ENCODE data around the gene WDR5.

Gene WDR5

DNA sequence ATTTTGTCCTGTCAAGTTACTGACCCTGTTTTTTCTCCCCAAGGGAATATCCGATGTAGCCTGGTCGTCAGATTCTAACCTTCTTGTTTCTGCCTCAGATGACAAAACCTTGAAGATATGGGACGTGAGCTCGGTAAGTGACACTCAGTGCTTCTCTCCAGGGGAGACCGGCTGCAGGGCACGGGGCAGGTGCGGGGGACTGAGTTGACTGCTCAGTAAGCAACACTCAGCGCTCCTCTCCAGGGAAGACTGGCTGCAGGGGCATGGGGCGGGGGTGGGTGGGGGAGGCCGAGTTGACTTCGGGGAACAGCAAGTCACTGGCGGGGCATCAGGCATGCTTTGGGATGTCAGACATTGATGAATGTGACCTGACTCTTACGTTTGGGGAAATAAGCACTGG is 6.0 kb downstream of the WDR5 start:
- no peak for ATAC-seq (replicated peaks)
- Mint-ChIP-seq H3K9me3 (no peaks in the 10 kb centered on the region), H3K27ac (no peak overlapping the region), H3K27me3 (no peaks in the 10 kb centered on the region), H3K4me1 (peaks cover 20 to 28% of the 10 kb centered on the region in 2 donors), H3K4me3 (no peak overlapping the region), H3K36me3 (peaks cover 46 to 57% of the 10 kb centered on the region in 2 donors)
- DNase-seq = no peak

DNA sequence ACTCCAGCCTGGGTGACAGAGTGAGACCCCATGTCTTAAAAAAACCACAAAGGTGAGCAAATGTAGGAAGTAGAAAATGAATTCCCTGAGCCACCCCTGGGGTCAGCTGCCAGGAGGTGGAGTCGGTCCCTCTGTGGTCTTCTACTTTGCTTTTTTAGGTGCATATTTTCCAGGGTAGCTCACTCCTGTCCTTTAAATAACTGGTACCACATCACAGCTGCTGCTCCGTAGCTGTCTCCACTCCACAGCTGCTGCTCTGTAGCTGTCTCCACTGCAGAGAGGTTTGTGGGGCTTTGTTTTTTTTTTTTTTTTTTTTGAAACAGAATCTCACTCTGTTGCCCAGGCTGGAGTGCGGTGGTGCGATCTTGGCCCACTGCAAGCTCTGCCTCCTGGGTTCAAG is 8.9 kb downstream of the WDR5 start:
- Mint-ChIP-seq H3K27ac (no peak overlapping the region), H3K4me1 (peaks cover 10 to 18% of the 10 kb centered on the region in 2 donors), H3K27me3 (no peaks in the 10 kb centered on the region), H3K9me3 (no peaks in the 10 kb centered on the region), H3K36me3 (peaks cover 56 to 65% of the 10 kb centered on the region in 2 donors), H3K4me3 (no peak overlapping the region)
- no peak for ATAC-seq (replicated peaks)
- DNase-seq = no peak

DNA sequence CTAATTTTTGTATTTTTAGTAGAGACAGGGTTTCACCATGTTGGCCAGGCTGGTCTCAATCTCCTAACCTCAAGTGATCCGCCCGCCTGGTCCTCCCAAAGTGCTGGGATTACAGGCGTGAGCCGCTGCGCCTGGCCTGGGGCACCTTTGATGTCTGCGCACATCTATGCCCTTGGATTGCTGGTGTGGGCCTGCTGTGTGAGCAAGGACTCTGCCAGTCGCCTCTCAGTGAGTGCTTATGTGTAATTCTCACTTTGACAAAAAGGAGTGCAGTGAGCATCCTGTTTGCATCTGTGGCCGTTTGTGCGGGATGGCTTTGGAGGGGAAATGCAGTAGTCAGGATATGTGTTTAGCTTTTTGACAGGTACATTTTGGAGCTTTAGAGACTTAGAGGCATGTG is 9.4 kb downstream of the WDR5 start:
- Mint-ChIP-seq H3K4me3 (no peak overlapping the region), H3K9me3 (no peaks in the 10 kb centered on the region), H3K4me1 (peaks cover 9 to 14% of the 10 kb centered on the region in 2 donors), H3K36me3 (peaks cover 52 to 61% of the 10 kb centered on the region in 2 donors), H3K27me3 (no peaks in the 10 kb centered on the region), H3K27ac (no peak overlapping the region)
- ATAC-seq (replicated peaks) (no peak), DNase-seq (no peak)

DNA sequence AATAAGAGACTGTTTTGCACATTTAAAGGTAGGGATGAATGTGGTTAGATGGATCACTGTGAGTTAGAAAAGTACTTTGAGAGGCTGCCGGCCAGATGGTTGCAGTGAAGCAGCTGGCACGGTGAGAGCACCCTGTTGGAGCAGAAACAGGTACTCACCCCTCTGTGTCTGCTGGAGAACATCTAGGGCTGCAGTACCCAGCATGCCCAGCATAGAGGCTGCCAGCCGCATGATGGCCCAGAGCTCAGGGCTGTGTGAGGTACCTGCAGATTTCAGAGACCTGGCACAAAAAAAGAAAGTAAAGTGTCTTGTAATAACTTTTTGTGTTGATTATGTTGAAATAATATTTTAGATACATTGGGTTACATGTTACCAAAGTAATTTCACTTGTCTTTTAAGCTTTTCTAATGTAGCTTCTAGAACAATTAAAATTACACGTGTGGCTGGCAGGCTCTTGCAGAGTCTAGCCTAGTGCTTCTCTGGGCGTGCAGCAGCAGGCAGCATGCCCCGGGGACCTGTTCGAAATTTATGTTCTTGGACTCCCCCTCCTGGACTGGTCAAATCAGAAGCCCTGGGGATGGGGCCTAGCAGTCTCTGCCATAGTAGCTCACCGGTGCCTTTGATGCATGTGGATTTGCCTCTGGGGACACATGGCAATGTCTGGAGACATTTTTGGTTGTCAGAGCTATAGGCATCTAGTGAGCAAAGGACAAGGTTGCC is 11.1 kb downstream of the WDR5 start:
- H3K4me3 Mint-ChIP-seq = no peak overlapping the region
- DNase-seq (no peak), ATAC-seq (replicated peaks) (no peak)
- H3K27me3 Mint-ChIP-seq = no peaks in the 10 kb centered on the region
- no peak overlapping the region for H3K27ac Mint-ChIP-seq
- H3K36me3 Mint-ChIP-seq = peaks cover 46 to 56% of the 10 kb centered on the region in 2 donors
- peaks cover 12 to 14% of the 10 kb centered on the region in 2 donors for H3K4me1 Mint-ChIP-seq
- no peaks in the 10 kb centered on the region for H3K9me3 Mint-ChIP-seq

DNA sequence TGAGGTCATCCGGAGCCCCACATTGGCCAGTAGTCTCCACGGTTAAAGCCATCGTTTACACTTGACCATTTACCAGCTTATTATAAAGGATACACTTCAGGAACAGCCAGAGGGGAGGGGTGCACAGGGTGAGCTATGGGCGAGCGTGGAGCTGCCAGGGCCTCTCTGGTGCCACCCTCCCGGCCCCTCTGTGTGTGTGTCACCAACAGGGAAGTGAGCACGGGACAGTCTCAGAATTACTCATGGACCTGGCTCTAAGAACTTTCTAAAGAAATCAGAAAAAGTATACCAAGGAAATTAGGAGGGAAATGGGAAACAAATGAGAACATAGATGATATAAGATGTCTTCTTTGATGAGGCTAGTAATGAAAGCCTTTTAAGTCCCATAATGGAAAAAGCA is 13.5 kb downstream of the WDR5 start:
- Mint-ChIP-seq H3K36me3 (peaks cover 48 to 61% of the 10 kb centered on the region in 2 donors), H3K27me3 (no peaks in the 10 kb centered on the region), H3K4me3 (no peak overlapping the region), H3K9me3 (no peaks in the 10 kb centered on the region), H3K4me1 (peaks cover 8 to 14% of the 10 kb centered on the region in 2 donors), H3K27ac (peak overlapping the region; percentile 60)
- DNase-seq = no peak
- ATAC-seq (replicated peaks) = peak; percentile 65 to 71

DNA sequence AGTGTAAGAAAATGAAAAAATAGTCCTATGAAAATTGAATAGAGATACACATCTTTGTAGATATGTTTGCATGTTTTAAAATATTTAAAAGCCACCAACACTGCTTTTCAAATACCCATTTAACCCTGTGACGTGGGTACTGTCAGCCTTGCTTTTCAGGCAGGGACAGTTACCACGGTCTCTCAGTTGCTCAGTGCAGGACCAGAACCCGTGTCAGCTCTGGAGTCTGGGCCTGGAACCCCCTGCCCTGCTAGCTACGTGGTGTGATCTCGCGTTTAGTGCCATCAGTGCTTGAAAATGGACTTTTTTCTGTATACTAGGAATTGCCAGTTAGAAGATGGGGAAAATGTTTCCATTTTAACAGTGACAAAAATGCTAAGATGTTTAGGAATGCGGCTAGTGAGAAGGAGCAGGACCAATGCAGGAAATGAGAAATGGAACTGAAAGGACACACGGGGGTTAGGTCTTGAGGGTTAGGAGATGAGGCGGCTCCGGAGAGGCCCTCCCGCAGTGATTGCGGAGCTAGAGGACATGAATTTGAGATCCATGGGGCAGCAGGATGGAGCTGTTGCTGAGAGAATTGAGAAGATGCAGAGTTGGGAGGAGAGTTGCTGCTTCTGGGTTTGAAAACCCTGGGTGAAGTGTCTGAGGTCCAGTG is 14.8 kb downstream of the WDR5 start:
- H3K27ac Mint-ChIP-seq = peak overlapping the region; percentile 68
- no peak for ATAC-seq (replicated peaks)
- no peak overlapping the region for H3K4me3 Mint-ChIP-seq
- DNase-seq = no peak
- no peaks in the 10 kb centered on the region for H3K9me3 Mint-ChIP-seq
- no peaks in the 10 kb centered on the region for H3K27me3 Mint-ChIP-seq
- peaks cover 53 to 65% of the 10 kb centered on the region in 2 donors for H3K36me3 Mint-ChIP-seq
- H3K4me1 Mint-ChIP-seq = peaks cover 8 to 14% of the 10 kb centered on the region in 2 donors

DNA sequence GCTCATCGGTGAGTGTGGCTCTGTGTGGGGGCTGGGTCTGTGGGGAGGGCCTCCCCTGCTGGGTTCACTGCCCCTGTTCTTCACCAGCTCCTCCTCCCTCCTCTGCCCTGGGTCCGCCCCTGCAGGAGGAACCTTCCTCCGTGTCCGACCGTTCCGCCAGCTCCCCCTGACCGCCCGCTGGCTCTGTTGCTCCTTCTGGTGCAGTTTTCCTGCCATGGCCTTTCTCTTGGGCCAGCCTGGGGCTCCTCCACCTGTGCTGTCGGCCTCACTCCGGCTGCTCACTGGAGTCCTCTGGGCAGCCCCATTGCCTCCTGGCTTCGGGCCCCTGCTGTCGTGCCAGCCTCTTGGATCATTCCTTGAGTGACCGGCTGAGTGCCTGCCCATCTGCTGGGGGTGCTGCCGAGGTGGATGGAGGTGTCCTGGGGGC is 16.2 kb downstream of the WDR5 start:
- DNase-seq (no peak), ATAC-seq (replicated peaks) (no peak)
- Mint-ChIP-seq H3K27ac (peak overlapping the region; percentile 70), H3K4me1 (peaks cover 8 to 14% of the 10 kb centered on the region in 2 donors), H3K4me3 (no peak overlapping the region), H3K36me3 (peaks cover 55 to 69% of the 10 kb centered on the region in 2 donors), H3K27me3 (no peaks in the 10 kb centered on the region), H3K9me3 (no peaks in the 10 kb centered on the region)

DNA sequence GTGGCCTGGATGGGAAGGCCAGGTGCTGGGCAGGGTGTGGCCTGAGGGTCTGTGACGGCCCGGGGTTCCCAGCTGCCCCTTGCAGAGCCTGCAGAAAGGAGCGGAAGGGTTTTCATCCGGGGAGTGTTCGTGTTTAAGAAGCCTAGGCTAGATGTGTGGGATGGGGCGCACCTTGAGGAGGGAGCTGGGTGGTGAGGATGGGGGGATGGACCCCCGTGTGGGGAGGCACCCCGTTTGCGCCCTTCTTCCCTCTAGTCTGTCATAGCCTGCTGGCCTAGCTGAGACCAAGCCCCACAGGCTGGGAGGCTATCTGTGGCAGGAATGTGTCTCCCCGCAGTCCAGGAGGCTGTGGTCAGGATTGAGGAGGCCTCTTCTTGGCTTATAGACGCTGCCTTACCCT is 16.6 kb downstream of the WDR5 start:
- peaks cover 55 to 69% of the 10 kb centered on the region in 2 donors for H3K36me3 Mint-ChIP-seq
- H3K9me3 Mint-ChIP-seq = no peaks in the 10 kb centered on the region
- H3K27ac Mint-ChIP-seq = peak overlapping the region; percentile 70
- DNase-seq (no peak), ATAC-seq (replicated peaks) (no peak)
- H3K4me1 Mint-ChIP-seq = peaks cover 8 to 14% of the 10 kb centered on the region in 2 donors
- H3K4me3 Mint-ChIP-seq = no peak overlapping the region
- H3K27me3 Mint-ChIP-seq = no peaks in the 10 kb centered on the region

DNA sequence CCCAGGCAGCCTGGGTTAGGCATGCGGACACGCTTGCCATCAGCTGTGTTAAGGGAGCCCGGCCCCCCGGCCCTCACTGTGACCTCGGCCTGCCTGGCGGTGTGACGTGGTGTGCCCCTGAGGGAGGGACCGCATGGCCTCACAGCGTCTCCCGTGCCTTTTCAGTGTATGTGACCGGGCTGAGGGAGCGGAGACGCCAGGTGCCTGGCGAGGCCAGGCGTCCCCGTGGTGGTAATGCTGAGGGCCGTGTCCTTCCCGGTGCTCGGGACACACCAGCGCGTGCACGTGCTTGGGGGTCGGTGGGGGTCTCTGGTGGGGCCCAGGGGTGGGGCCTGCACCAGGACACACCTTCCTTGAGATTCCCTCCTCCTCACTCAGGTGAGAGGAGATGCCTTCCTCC is 17.6 kb downstream of the WDR5 start:
- Mint-ChIP-seq H3K36me3 (peaks cover 56 to 71% of the 10 kb centered on the region in 2 donors), H3K27ac (no peak overlapping the region), H3K27me3 (no peaks in the 10 kb centered on the region), H3K4me1 (peaks cover 8 to 11% of the 10 kb centered on the region in 2 donors), H3K4me3 (no peak overlapping the region), H3K9me3 (no peaks in the 10 kb centered on the region)
- no peak for DNase-seq
- ATAC-seq (replicated peaks) = no peak

DNA sequence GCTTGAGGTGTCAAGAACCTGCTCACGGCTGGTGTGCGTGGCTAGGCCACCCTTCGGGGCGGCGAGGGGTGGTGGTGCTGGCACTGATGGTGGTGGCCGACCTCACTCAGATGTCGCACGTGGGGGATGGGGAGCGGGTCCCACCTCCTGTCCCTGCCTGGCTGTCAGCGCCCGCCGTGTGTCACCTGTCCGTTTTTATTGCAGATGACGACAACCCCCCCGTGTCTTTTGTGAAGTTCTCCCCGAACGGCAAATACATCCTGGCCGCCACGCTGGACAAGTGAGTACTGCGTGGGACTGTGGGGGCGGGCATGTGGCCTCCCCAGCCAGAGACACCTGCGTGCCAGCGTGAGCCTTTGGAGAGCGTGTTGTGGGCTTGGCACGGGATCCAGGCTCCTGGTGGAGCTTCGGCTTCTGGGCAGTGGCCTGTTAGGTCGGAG is 18.4 kb downstream of the WDR5 start:
- H3K36me3 Mint-ChIP-seq = peaks cover 54 to 70% of the 10 kb centered on the region in 2 donors
- H3K9me3 Mint-ChIP-seq = no peaks in the 10 kb centered on the region
- no peak for ATAC-seq (replicated peaks)
- no peak overlapping the region for H3K4me3 Mint-ChIP-seq
- no peak overlapping the region for H3K27ac Mint-ChIP-seq
- H3K27me3 Mint-ChIP-seq = no peaks in the 10 kb centered on the region
- H3K4me1 Mint-ChIP-seq = peaks cover 3 to 4% of the 10 kb centered on the region in 2 donors
- DNase-seq = no peak

DNA sequence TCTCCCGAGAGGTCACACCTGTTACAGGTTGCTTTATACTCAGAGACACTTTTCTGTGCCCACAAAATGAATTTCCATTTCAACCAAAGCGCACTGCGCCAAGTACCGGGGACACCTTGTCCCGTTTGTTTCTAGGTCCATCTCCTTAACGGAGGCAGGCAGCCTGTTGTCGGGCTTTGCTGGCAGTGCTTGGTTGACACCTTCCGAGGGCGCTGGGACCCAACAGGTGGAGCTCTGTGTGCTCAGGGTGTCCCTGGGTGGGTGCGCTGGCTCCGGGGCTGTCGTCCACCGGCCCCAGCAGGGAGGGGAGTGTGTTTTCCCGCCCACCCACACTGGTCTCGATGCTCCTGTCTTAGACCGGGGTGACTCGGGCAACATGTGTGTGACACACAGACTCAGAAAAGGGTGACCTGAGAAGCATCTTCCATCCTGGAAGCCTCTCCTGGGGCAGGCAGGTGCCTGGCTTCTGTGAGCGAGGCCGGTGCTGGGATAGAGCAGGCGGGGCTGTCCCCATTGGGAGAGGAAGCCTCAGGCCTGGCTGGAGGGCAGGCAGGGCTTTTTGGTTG is 20.0 kb downstream of the WDR5 start:
- Mint-ChIP-seq H3K27me3 (no peaks in the 10 kb centered on the region), H3K36me3 (peaks cover 47 to 67% of the 10 kb centered on the region in 2 donors), H3K27ac (no peak overlapping the region), H3K9me3 (no peaks in the 10 kb centered on the region), H3K4me1 (peaks cover 0 to 2% of the 10 kb centered on the region in 2 donors), H3K4me3 (no peak overlapping the region)
- DNase-seq = no peak
- ATAC-seq (replicated peaks) = no peak

DNA sequence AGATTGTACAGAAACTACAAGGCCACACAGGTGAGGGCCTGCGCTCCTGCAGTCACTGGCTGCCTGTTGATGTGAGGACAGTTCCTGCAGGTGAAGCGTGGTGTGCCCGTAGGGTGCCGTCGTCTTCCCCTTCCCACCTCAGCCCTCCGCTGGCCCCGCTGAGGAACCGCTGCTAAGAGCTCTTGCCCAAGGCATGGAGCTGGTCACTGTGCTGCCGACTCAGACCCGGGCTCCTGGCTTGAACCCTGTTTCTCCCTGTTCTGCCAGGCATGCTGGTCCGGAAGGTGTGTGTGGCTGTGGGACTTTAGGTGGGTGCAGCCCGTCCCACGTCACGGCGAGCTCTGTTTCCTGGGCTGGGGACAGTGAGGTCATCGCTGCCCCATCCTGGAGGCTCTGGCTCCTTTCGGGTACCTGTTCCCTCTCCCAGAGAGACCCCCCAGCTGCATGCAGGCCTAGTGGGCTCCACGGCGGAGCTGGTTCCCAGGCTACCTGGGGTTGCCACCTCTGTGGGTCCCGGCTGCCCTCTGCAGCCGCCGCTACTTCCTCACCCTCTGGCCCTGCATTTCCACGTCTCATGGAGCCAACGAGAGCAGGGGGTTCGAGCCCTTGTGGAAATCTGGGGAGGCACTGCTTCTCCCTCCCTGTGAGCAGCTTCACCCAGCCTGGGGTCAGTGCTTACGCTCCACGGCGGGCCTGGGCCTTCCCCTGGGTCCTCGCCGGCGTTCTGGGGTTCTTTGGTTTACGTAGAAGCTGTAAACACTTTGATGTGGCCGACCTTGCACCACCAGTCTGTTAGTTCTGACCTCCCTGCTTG is 20.9 kb downstream of the WDR5 start:
- H3K27ac Mint-ChIP-seq = no peak overlapping the region
- no peak for ATAC-seq (replicated peaks)

DNA sequence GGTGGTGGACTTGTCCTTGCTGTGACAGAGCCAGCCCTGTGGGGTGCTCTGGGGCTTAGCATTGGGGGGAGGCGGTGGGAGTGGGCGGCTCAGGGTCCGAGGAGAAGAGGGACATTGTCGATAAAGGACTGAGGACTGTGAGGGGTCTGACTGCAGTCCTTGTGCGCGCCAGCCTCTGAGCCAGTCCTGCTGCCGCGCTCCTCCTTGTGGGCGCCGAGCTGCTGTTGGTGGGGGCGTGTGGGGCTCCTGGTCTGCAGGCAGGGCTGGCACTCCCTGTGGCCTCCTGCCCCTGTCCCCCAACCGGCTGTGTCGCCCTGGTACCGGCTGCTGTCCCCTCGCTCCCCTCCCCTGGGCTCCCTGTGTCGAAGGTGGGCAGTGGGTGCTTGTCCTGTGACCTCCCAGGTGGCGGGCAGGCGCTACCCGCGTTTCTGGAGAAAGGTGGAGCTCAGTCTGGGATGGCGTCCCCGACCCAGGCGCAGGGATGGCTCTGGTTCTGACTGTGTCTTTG is 21.6 kb downstream of the WDR5 start:
- peaks cover 0 to 2% of the 10 kb centered on the region in 2 donors for H3K4me1 Mint-ChIP-seq
- H3K36me3 Mint-ChIP-seq = peaks cover 38 to 60% of the 10 kb centered on the region in 2 donors
- no peak overlapping the region for H3K4me3 Mint-ChIP-seq
- ATAC-seq (replicated peaks) (no peak), DNase-seq (no peak)
- H3K27ac Mint-ChIP-seq = peak overlapping the region; percentile 65
- H3K9me3 Mint-ChIP-seq = no peaks in the 10 kb centered on the region
- no peaks in the 10 kb centered on the region for H3K27me3 Mint-ChIP-seq

More for the DNA sequence above, 20.9 kb downstream of the WDR5 start:
- no peaks in the 10 kb centered on the region for H3K27me3 Mint-ChIP-seq
- peaks cover 0 to 2% of the 10 kb centered on the region in 2 donors for H3K4me1 Mint-ChIP-seq
- peaks cover 45 to 62% of the 10 kb centered on the region in 2 donors for H3K36me3 Mint-ChIP-seq
- H3K9me3 Mint-ChIP-seq = no peaks in the 10 kb centered on the region
- H3K4me3 Mint-ChIP-seq = no peak overlapping the region
- DNase-seq = no peak

DNA sequence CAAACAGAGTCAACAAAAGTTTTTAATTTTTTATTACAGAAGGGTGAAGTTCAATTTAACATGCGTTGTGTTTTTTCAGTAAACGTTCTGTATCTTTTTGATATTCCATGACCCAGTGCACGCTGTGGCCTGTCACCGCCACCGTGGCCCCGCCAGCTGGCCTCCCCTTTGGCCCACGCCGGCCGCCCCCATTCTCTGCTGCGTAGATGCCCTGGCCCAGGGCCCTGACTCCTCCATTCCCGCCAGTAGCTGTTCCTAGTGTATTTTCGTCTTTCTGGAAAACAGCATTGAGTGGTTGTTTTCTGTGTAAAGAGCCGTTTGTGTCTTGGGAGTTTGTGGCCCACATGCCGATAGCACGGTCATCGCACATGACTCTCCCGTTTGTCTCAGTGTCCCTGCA is 22.4 kb downstream of the WDR5 start:
- peaks cover 34 to 53% of the 10 kb centered on the region in 2 donors for H3K36me3 Mint-ChIP-seq
- no peak for ATAC-seq (replicated peaks)

More for the DNA sequence above, 22.4 kb downstream of the WDR5 start:
- Mint-ChIP-seq H3K27ac (no peak overlapping the region), H3K27me3 (no peaks in the 10 kb centered on the region), H3K4me1 (peaks cover 0 to 2% of the 10 kb centered on the region in 2 donors), H3K9me3 (no peaks in the 10 kb centered on the region), H3K4me3 (no peak overlapping the region)
- DNase-seq = no peak

Data from stimulated activated naive B cell treated with anti-CD40 and anti-IgM and Interleukin-4, amounts not matched to agents 10 μg/mL and 1 μg/mL and 100 μg/mL, for 72 hours (primary cell).